NCI-H82 (cell line): Measurements from ENCODE around the gene LRRC23.

Experiments used
- DNase-seq: peaks from one replicate; lab custom pipeline; 2025; lab: John Stamatoyannopoulos, UW

The LRRC23 gene

DNA sequence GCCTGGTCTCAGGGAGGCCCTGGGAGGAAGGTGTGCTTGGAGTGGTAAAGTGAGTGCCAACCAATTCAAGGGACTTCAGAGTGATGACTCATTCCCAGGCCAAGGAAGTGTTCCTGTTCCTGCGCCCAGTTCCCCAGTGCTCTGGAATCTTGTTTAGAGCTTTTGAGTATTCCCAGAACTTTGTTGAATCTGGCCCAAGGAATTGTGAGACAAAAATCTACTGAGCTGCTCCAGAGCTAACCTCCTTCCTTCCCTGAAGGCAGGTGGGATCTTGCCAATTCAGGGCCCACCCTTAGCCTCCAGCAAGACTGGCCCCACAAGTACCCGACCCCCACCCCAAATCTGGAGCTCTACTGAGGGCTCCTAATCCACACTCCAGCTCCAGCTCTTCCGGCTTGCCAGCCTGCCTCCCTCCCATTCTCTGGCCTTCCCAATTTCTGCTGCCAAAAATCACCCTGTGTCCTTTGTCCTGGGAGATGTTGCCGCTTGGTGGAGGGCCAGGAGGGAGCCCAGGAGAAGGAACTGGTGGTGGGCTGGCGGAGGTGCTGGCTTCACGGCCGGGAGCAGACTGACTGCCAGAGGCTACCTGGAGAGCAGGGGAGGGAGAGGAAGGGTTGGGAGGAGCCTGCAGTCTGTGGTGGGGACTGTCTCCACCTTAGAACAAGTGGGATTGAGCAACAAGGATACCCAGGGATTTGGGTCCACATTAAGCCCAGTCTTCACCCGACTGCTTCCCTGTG, 21.1 kb downstream of the LRRC23 start:
- peak; percentile 55 for DNase-seq

DNA sequence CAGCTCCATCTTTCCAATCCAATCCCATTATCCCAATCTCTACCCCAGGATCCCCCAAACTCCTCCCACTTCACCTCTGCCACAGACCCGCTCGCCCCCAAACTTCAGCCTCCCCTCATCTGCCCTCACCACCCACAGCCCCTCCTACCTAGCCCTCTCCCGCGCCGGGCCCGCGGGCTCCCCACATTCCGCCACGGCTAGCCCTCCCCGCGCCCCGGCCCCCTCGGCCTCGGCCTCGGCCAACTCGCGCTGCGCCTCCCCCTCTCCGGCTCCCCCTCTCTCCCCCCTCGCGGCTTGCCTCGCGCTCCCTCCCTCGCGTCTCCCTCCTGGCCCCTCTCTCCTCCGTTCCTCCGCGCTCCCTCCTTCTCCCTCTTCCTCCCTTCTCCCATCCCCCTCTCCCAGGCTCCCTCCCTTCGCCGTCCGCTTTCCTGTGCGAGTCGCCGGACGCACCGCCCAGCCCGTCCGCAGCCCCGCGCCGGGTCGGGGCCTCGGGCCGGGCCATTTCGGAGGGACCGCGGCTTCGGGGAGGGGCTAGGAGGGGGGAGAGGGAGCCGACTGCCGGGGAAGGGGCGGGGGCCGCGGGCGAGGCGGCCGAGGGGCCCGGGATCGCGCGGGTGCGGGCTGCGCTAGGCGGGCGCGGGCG, 22.9 kb downstream of the LRRC23 start, which contains the start of gene ATN1:
Gene ATN1, plus strand, starts transcription at position 581 of the 643 bp plus-strand sequence. CDS start 6,043 bp downstream, outside the sequence.
- peak; percentile 92 for DNase-seq

DNA sequence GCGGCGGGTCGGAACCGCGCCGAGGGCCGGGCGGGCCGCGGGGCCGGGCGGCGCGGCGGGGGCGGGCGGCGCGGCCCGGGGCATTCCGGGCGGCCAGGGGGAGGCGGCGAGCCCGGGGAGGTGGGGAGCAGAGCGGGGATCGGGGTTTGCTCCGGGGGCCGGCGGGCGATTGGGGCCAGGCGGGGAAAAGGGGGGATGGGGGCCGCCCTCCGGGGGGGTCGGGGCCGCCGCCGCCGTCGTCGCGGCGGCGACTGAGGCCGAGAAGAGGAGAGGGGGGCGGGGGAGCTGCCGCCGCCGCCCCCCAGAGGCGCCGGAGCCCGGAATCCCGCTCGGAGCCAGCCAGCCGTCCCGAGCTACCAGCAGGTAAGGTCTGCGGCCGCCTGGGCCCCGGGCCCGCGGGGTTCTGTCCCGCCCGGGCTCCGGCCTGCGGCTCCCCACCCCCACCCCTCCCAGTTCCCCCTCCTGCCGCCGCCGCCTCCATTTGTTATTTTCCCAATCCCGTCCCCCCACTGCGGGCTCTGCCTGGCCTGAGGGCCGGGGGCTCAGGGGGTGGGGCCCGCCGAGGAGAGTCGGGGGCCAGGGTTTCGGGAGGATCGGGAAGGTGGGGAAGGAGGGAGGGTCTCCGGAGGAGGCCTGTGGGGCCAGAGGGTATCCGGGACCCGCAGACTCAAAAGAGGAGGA, 23.5 kb downstream of the LRRC23 start:
- DNase-seq = no peak

DNA sequence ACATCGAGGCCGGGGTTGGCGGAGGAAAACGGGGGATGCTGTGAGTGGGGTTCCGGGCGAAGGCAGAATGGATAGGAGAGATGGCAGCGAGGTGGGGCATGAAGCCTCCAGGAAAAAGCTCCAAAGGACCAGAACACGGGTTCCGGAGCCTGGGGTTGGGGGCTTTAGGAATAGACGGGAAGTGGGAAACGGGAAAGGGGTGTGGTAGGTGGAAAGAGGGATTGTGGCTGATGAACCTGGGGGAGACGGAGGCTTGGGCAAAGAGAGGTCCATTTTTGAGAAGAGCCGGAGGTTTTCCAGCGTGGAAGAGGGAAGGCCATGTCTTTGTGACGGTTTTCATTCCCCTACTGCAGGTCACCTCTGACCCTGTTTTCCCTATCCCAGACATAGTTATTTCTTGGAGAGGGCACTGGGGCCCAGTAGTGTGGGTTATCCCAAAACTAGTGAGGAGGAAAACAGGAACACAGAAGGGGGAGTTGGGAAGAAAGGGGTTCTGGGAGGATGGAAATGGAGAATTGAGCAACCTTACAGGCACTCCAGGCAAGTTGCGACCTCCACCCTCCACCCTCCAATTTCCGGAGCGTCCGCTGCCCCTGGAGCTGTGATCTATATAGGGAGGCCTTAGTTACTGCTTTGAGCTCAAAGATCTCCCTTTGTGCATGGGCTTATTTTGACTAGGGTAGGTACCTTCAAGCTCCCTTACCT, 24.2 kb downstream of the LRRC23 start:
- no peak for DNase-seq

DNA sequence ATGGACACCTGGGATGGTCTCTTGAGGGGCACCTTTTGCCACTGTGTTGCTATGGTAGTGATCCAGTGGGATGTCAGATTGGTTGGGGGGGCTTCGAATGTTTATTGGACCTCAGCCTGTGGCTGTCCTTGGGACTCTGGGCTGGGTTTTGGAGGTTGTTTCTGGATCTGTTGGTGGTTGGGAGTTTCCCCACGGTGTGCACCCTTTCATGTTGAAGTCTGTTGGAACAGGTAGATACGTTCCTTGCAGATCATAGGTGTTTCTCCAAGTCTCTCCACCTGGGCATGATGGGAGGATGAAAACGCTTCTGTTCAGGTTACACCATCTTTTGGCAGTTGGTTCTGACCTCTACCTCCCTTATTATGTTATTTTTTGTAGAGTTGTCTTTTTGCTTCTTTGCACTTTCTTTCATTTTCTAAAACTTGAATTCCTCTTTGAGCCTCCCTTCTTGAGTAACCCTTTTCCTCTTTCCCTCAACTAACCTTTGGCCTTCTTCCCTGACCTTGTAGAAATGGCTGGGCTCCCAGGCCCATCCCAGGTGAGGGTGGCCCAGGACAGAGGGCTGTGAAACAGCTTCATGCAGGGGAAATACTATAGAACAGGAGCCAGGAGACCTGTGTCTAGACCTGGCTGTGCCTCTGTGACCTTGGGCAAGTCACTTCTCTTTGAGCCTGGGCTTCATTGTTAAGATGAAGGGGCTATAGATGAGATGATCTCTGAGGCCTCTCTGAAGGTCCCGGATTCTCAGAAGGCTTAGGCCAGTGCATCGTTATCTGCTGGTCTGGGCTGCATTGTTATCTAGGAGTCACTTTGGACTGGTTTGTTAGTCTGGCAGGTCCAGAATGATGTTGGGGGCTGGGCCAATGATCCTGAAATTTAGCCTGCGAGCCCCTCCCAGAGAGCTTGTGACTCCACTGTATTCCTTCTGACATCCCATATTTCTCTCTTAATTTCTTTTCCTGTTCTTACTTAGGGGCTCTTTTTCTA, 25.1 kb downstream of the LRRC23 start:
- DNase-seq = no peak

DNA sequence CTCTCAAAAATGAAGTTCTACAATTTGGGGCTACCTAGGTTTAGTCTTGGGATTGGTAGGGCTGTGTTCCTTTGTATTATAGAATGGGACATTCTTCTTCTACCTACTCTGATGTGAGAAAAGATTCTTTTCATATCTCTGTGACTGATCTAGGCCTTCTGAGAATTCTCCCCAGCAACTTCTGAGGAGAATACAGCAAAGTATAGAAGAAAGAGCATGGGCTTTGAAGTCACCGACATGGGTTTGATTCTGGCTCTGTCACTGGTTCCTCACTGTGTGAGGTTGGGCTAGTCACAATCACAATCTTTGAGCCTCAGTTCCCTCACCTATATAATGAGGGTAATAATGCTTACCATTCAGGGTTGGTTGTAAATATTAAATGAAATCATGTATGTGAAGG, 28.1 kb downstream of the LRRC23 start:
- no peak for DNase-seq

DNA sequence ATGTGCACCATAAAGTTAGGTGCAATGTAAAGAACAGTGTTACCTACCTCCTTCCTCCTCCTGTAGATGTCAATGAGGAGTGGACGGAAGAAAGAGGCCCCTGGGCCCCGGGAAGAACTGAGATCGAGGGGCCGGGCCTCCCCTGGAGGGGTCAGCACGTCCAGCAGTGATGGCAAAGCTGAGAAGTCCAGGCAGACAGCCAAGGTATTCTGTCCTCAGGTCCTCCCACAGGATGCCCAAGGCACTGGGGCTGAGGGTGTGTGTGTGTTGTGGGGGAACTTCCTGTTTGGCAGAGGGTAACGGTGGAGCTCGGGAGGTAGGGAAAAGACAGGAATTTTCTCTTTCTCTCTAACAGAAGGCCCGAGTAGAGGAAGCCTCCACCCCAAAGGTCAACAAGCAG, 29.5 kb downstream of the LRRC23 start:
- no peak for DNase-seq

DNA sequence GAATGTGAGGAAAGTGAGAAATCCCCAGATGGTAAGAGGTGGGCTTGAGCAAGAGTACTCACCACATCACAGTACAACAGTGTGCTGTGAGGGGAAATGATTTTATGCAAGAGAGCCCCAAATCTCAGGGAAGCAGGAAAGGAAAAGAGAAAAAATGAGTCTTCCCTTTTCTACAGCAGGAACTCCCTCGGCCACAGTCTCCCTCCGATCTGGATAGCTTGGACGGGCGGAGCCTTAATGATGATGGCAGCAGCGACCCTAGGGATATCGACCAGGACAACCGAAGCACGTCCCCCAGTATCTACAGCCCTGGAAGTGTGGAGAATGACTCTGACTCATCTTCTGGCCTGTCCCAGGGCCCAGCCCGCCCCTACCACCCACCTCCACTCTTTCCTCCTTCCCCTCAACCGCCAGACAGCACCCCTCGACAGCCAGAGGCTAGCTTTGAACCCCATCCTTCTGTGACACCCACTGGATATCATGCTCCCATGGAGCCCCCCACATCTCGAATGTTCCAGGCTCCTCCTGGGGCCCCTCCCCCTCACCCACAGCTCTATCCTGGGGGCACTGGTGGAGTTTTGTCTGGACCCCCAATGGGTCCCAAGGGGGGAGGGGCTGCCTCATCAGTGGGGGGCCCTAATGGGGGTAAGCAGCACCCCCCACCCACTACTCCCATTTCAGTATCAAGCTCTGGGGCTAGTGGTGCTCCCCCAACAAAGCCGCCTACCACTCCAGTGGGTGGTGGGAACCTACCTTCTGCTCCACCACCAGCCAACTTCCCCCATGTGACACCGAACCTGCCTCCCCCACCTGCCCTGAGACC, 31.0 kb downstream of the LRRC23 start:
- no peak for DNase-seq

DNA sequence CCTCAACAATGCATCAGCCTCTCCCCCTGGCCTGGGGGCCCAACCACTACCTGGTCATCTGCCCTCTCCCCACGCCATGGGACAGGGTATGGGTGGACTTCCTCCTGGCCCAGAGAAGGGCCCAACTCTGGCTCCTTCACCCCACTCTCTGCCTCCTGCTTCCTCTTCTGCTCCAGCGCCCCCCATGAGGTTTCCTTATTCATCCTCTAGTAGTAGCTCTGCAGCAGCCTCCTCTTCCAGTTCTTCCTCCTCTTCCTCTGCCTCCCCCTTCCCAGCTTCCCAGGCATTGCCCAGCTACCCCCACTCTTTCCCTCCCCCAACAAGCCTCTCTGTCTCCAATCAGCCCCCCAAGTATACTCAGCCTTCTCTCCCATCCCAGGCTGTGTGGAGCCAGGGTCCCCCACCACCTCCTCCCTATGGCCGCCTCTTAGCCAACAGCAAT, 31.6 kb downstream of the LRRC23 start:
- DNase-seq = no peak

DNA sequence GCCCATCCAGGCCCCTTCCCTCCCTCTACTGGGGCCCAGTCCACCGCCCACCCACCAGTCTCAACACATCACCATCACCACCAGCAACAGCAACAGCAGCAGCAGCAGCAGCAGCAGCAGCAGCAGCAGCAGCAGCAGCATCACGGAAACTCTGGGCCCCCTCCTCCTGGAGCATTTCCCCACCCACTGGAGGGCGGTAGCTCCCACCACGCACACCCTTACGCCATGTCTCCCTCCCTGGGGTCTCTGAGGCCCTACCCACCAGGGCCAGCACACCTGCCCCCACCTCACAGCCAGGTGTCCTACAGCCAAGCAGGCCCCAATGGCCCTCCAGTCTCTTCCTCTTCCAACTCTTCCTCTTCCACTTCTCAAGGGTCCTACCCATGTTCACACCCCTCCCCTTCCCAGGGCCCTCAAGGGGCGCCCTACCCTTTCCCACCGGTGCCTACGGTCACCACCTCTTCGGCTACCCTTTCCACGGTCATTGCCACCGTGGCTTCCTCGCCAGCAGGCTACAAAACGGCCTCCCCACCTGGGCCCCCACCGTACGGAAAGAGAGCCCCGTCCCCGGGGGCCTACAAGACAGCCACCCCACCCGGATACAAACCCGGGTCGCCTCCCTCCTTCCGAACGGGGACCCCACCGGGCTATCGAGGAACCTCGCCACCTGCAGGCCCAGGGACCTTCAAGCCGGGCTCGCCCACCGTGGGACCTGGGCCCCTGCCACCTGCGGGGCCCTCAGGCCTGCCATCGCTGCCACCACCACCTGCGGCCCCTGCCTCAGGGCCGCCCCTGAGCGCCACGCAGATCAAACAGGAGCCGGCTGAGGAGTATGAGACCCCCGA, 32.2 kb downstream of the LRRC23 start:
- peak; percentile 69 for DNase-seq

DNA sequence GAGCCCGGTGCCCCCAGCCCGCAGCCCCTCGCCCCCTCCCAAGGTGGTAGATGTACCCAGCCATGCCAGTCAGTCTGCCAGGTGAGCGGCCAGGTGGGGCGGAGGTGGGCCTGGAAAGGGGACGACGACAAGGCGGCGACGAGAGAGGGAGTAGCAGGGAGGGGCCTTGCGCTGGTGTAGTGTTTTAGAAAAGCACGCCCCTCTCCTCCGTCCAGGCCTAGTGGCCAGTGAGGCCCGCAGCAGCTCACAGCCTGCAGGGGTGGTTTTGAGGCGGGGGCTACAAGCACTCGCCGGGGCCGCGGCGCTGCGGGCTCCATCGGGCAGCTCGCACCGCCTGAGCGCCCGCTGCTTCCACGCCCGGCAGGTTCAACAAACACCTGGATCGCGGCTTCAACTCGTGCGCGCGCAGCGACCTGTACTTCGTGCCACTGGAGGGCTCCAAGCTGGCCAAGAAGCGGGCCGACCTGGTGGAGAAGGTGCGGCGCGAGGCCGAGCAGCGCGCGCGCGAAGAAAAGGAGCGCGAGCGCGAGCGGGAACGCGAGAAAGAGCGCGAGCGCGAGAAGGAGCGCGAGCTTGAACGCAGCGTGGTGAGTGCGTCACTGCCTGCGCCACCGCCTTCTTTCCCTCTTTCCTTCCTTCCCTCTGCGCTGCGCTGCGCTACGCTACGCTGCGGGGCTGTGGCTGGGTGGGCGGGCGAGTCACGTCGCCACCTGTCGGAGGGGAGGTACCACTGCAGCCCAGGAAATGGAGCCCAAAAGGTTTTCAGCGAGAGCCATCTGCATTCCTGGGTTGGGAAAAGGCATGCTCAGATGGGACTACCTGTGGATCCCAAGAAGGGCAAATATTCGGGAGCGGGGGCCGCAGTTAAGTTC, 33.1 kb downstream of the LRRC23 start:
- peak; percentile 99 for DNase-seq

DNA sequence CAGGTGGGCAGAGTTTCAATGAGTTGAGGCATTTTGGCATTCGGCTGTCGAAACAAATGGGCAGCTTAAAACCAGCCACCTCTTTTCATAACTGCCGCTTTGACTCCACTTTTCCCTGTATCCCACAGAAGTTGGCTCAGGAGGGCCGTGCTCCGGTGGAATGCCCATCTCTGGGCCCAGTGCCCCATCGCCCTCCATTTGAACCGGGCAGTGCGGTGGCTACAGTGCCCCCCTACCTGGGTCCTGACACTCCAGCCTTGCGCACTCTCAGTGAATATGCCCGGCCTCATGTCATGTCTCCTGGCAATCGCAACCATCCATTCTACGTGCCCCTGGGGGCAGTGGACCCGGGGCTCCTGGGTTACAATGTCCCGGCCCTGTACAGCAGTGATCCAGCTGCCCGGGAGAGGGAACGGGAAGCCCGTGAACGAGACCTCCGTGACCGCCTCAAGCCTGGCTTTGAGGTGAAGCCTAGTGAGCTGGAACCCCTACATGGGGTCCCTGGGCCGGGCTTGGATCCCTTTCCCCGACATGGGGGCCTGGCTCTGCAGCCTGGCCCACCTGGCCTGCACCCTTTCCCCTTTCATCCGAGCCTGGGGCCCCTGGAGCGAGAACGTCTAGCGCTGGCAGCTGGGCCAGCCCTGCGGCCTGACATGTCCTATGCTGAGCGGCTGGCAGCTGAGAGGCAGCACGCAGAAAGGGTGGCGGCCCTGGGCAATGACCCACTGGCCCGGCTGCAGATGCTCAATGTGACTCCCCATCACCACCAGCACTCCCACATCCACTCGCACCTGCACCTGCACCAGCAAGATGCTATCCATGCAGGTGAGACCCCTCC, 34.0 kb downstream of the LRRC23 start:
- no peak for DNase-seq

DNA sequence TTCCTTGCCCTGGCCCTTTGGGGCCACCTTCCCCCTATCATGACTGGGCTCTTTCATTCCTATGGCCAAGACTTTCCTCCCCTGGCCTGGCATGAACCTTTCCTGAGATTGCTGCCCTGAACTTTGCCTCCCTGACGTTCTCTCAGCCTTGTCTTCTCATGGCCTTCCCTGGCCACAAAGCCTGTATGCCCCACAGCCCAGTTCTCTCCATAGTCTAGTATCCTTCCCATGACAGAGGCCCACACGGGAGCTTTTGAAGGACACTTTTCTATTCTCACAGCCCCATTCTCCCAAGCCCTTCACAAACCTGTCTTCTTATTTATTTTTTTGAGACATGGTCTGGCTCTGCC, 34.5 kb downstream of the LRRC23 start:
- DNase-seq = no peak

DNA sequence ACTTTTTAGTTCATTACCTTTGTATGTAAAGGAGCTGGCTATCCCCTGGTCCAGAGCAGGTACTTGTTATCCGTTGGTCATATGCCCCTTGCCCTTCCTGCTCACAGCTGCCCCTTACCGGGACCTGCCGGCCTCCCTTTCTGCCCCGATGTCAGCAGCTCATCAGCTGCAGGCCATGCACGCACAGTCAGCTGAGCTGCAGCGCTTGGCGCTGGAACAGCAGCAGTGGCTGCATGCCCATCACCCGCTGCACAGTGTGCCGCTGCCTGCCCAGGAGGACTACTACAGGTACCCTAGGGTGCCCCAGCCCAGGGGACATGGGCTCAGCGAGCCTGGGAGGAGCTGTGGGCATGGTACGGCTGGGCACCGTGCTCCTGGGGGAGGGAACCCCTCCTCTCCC, 36.6 kb downstream of the LRRC23 start:
- DNase-seq = no peak

DNA sequence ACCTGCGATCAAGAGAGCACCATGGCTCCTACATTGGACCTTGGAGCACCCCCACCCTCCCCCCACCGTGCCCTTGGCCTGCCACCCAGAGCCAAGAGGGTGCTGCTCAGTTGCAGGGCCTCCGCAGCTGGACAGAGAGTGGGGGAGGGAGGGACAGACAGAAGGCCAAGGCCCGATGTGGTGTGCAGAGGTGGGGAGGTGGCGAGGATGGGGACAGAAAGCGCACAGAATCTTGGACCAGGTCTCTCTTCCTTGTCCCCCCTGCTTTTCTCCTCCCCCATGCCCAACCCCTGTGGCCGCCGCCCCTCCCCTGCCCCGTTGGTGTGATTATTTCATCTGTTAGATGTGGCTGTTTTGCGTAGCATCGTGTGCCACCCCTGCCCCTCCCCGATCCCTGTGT, 37.2 kb downstream of the LRRC23 start:
- no peak for DNase-seq

DNA sequence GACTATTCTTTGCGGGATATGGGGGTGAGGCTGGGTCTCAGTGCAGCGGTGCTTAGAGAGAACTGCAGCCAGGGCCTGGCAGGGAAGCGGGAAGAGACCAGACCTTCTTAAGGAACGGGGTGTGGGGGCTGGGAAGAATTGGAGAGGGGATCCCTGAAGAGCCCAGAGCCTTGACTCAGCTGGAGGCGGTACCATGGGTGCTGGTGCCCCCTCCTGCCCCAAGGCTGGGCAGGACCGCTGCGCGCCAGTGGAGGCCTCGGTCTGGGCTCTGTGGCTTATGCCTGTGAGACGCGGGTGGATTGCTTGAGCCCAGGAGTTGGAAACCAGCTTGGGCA, 37.7 kb downstream of the LRRC23 start:
- DNase-seq = peak; percentile 64

DNA sequence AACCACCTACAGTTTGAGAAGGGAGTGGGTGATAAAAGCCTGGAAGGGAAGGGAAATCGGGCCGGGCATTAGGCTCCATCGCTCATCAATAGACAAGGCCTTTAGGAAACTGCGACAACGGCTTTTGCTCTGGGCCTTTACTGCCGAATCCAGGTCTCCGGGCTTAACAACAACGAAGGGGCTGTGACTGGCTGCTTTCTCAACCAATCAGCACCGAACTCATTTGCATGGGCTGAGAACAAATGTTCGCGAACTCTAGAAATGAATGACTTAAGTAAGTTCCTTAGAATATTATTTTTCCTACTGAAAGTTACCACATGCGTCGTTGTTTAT, 38.7 kb downstream of the LRRC23 start:
- peak; percentile 98 for DNase-seq
